Measurements from ENCODE around the gene EXOSC10.

Gene EXOSC10

DNA sequence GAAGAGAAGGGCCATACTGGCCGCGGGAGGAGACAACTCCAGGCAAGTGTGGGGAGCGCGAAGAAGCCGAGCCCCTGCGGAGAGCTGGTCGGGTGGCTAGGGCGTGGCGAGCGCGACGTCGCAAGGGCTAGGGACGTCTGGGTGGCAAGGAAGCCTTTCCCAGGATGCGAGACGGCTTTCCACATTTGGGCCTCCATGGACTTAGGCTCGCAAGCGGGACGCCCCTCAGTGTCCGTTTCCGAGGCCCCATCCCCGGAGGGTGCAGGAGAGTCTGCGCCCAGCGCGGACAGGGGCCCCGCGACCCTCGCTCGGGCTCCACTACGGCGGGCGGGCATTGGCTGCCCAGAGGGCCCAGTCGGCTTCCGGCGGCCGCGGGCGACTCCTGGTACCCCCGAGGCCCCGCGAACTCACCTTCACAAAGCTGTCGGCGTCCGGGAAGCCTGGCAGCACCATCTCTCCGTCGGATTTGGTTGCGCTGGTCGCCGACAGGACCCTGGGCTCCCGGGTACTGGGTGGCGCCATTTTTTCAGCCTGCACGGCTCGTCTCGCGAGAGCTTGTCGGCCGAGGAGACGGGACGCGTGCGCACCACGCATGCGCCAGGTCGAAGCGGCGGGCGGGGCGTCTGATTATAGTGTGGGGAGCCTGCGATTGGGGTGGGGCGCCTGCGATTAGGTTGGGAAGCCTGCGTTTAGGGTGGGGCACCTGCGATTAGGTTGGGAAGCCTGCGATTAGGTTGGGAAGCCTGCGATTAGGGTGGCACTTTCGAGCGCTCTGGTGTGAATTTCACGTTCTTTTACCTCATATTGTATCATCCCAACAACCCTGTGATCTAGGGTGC lies at the start of gene EXOSC10:
TSS of gene EXOSC10 (minus strand) at position 560 of the 839 bp plus-strand sequence. CDS start at position 522, 38 bp downstream.
- peaks cover 3 to 25% (median 13%) of the 10 kb centered on the region in 5 donors for H3K36me3 ChIP-seq (ENCODE audit: control insufficient read depth in 5 of 5, insufficient read depth in 5 of 5, low read length in 5 of 5)
- peak within 1 kb of the TSS; percentile 81 to 99 (median 97) for H3K9ac ChIP-seq (ENCODE audit: low read length in 5 of 5)
- H3K9me3 ChIP-seq (ENCODE audit: control insufficient read depth in 5 of 5, low read length in 5 of 5), result no peaks in the 10 kb centered on the region
- no peaks in the 10 kb centered on the region for H3K27me3 ChIP-seq (ENCODE audit: control insufficient read depth in 5 of 5, insufficient read depth in 4 of 5, low read length in 5 of 5)
- peak within 1 kb of the TSS; percentile 83 to 99 (median 97) for H3K4me3 ChIP-seq (ENCODE audit: low read depth in 1 of 5, low read length in 5 of 5)
- H3K4me1 ChIP-seq (ENCODE audit: control insufficient read depth in 5 of 5, insufficient read depth in 5 of 5, low read length in 5 of 5), result peaks cover 0 to 20% (median 15%) of the 10 kb centered on the region in 5 donors
- peak within 1 kb of the TSS; percentile 79 for H3K27ac ChIP-seq (ENCODE audit: low read depth, low read length)

GRCh38 chr1:11147197-11147770 lies 47.6 kb upstream of the EXOSC10 start:
- H3K9me3 ChIP-seq (ENCODE audit: control insufficient read depth in 5 of 5, low read length in 5 of 5), result no peaks in the 10 kb centered on the region
- H3K4me3 ChIP-seq (ENCODE audit: low read depth in 1 of 5, low read length in 5 of 5), result no peak overlapping the region
- H3K36me3 ChIP-seq (ENCODE audit: control insufficient read depth in 5 of 5, insufficient read depth in 5 of 5, low read length in 5 of 5), result peaks cover 25 to 89% (median 59%) of the 10 kb centered on the region in 5 donors
- H3K27me3 ChIP-seq (ENCODE audit: control insufficient read depth in 5 of 5, insufficient read depth in 4 of 5, low read length in 5 of 5), result no peaks in the 10 kb centered on the region
- no peak overlapping the region for H3K9ac ChIP-seq (ENCODE audit: low read length in 5 of 5)
- H3K27ac ChIP-seq (ENCODE audit: low read depth, low read length), result no peak overlapping the region
- peaks cover 0 to 13% (median 6%) of the 10 kb centered on the region in 5 donors for H3K4me1 ChIP-seq (ENCODE audit: control insufficient read depth in 5 of 5, insufficient read depth in 5 of 5, low read length in 5 of 5)

DNA sequence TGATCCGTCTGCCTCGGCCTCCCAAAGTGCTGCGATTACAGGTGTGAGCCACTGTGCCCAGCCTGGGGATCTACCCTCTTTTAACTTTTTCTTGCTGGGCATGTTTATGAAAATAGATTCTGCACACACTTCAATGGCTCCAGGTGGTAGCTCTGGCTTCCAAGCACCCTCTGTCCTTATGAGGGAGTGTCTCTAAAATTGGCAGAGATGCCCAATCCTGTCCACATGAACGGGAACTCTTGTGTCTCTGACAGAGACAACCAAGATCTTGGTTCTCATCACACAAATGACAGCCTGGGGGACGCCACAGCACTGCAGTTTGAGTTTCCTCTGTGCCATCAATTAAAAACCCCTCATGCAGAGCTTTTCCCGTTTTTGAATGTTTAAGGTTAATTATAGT lies 46.1 kb upstream of the EXOSC10 start:
- no peaks in the 10 kb centered on the region for H3K27me3 ChIP-seq (ENCODE audit: control insufficient read depth in 5 of 5, insufficient read depth in 4 of 5, low read length in 5 of 5)
- no peaks in the 10 kb centered on the region for H3K9me3 ChIP-seq (ENCODE audit: control insufficient read depth in 5 of 5, low read length in 5 of 5)
- peaks cover 25 to 77% (median 53%) of the 10 kb centered on the region in 5 donors for H3K36me3 ChIP-seq (ENCODE audit: control insufficient read depth in 5 of 5, insufficient read depth in 5 of 5, low read length in 5 of 5)
- no peak overlapping the region for H3K9ac ChIP-seq (ENCODE audit: low read length in 5 of 5)
- H3K27ac ChIP-seq (ENCODE audit: low read depth, low read length), result no peak overlapping the region
- H3K4me3 ChIP-seq (ENCODE audit: low read depth in 1 of 5, low read length in 5 of 5), result no peak overlapping the region
- H3K4me1 ChIP-seq (ENCODE audit: control insufficient read depth in 5 of 5, insufficient read depth in 5 of 5, low read length in 5 of 5), result peaks cover 0 to 13% (median 5%) of the 10 kb centered on the region in 5 donors

DNA sequence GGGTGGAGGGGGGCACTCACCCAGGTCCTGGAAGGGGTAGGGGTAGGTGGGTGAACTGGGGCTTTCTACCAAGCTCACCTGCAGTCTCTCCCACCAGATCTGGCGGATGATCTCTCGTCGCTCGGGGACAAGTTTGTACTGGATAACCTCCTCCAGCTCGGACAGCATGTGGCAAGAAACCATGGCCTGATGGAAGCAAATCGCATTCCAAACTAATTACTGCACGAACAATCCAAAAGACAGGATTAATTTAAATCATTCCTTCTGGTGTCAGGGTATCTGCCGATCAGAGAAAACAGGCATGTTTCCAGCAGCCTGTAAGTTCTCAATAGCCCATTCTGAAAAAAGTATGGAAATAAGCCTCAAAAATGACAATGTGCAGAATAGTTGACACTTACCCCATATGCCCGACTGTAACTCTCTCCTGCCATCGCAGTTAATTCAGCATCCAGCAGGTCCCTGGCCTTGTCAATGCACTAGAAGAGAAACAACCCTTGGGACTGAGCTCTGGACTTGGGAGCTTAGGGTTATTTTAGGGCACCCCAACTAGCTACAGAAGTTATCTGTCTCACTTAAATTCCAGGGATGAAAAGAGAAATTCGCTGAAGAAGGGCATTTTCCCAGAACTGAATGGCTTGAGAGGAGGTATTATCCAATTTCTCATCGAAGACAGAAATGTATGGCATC lies 45.0 kb upstream of the EXOSC10 start:
- H3K36me3 ChIP-seq (ENCODE audit: control insufficient read depth in 5 of 5, insufficient read depth in 5 of 5, low read length in 5 of 5), result peaks cover 25 to 81% (median 59%) of the 10 kb centered on the region in 5 donors
- no peak overlapping the region for H3K4me3 ChIP-seq (ENCODE audit: low read depth in 1 of 5, low read length in 5 of 5)
- no peaks in the 10 kb centered on the region for H3K27me3 ChIP-seq (ENCODE audit: control insufficient read depth in 5 of 5, insufficient read depth in 4 of 5, low read length in 5 of 5)
- peaks cover 0 to 13% (median 0%) of the 10 kb centered on the region in 5 donors for H3K4me1 ChIP-seq (ENCODE audit: control insufficient read depth in 5 of 5, insufficient read depth in 5 of 5, low read length in 5 of 5)
- no peak overlapping the region for H3K27ac ChIP-seq (ENCODE audit: low read depth, low read length)
- no peak overlapping the region for H3K9ac ChIP-seq (ENCODE audit: low read length in 5 of 5)
- H3K9me3 ChIP-seq (ENCODE audit: control insufficient read depth in 5 of 5, low read length in 5 of 5), result no peaks in the 10 kb centered on the region

GRCh38 chr1:11143907-11144306 lies 44.2 kb upstream of the EXOSC10 start:
- Histone ChIP-seq H3K9ac (ENCODE audit: low read length in 5 of 5) (no peak overlapping the region), H3K27ac (ENCODE audit: low read depth, low read length) (no peak overlapping the region), H3K36me3 (ENCODE audit: control insufficient read depth in 5 of 5, insufficient read depth in 5 of 5, low read length in 5 of 5) (peaks cover 21 to 80% (median 60%) of the 10 kb centered on the region in 5 donors), H3K4me3 (ENCODE audit: low read depth in 1 of 5, low read length in 5 of 5) (no peak overlapping the region), H3K9me3 (ENCODE audit: control insufficient read depth in 5 of 5, low read length in 5 of 5) (no peaks in the 10 kb centered on the region), H3K27me3 (ENCODE audit: control insufficient read depth in 5 of 5, insufficient read depth in 4 of 5, low read length in 5 of 5) (no peaks in the 10 kb centered on the region), H3K4me1 (ENCODE audit: control insufficient read depth in 5 of 5, insufficient read depth in 5 of 5, low read length in 5 of 5) (peaks cover 0 to 13% (median 0%) of the 10 kb centered on the region in 5 donors)

DNA sequence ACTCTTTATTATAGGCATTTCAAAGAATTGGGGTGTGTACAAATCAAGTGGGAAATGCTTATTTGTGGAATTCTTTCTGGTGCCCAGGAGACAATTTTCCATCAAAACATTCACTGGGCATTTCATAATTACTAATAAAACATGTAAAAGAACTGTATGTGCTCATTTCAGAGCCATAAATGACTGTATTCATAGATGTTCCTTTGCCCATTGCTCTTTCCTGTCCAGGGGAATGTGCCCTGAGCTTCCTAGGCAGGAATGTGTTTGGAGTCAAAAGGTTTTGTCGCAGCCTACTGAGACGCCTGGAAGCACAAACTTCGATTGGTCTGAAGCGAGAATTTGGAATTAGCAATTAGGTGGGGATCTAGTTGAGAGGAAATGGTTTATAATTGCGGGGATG lies 43.7 kb upstream of the EXOSC10 start:
- Histone ChIP-seq H3K27ac (ENCODE audit: low read depth, low read length) (no peak overlapping the region), H3K36me3 (ENCODE audit: control insufficient read depth in 5 of 5, insufficient read depth in 5 of 5, low read length in 5 of 5) (peaks cover 26 to 81% (median 63%) of the 10 kb centered on the region in 5 donors), H3K9ac (ENCODE audit: low read length in 5 of 5) (no peak overlapping the region), H3K4me1 (ENCODE audit: control insufficient read depth in 5 of 5, insufficient read depth in 5 of 5, low read length in 5 of 5) (peaks cover 0 to 13% (median 0%) of the 10 kb centered on the region in 5 donors), H3K4me3 (ENCODE audit: low read depth in 1 of 5, low read length in 5 of 5) (no peak overlapping the region), H3K27me3 (ENCODE audit: control insufficient read depth in 5 of 5, insufficient read depth in 4 of 5, low read length in 5 of 5) (no peaks in the 10 kb centered on the region), H3K9me3 (ENCODE audit: control insufficient read depth in 5 of 5, low read length in 5 of 5) (no peaks in the 10 kb centered on the region)

GRCh38 chr1:11142618-11143391 lies 43.1 kb upstream of the EXOSC10 start:
- peaks cover 0 to 13% (median 0%) of the 10 kb centered on the region in 5 donors for H3K4me1 ChIP-seq (ENCODE audit: control insufficient read depth in 5 of 5, insufficient read depth in 5 of 5, low read length in 5 of 5)
- no peaks in the 10 kb centered on the region for H3K27me3 ChIP-seq (ENCODE audit: control insufficient read depth in 5 of 5, insufficient read depth in 4 of 5, low read length in 5 of 5)
- no peak overlapping the region for H3K4me3 ChIP-seq (ENCODE audit: low read depth in 1 of 5, low read length in 5 of 5)
- H3K9me3 ChIP-seq (ENCODE audit: control insufficient read depth in 5 of 5, low read length in 5 of 5), result no peaks in the 10 kb centered on the region
- H3K27ac ChIP-seq (ENCODE audit: low read depth, low read length), result no peak overlapping the region
- H3K9ac ChIP-seq (ENCODE audit: low read length in 5 of 5), result no peak overlapping the region
- peaks cover 31 to 81% (median 67%) of the 10 kb centered on the region in 5 donors for H3K36me3 ChIP-seq (ENCODE audit: control insufficient read depth in 5 of 5, insufficient read depth in 5 of 5, low read length in 5 of 5)

DNA sequence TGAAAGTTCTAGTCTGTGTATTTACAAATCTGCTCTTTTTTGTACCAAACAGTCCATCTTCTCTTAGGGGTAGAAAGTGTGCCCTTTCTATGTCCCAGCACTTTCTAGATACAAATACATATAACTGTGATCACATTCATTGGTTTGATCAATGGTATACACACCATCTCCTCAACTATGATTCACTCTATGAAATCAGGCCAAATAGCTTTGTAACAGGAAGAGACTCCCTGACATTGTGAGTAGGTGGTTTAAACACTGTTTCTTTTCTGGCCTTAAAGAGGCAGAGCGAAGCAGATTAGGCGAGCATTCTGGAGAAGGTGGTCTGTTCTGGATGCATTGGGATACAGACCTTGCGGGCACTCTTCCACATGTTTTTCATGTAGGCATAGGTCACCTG lies 39.3 kb upstream of the EXOSC10 start:
- no peak overlapping the region for H3K4me3 ChIP-seq (ENCODE audit: low read depth in 1 of 5, low read length in 5 of 5)
- H3K27ac ChIP-seq (ENCODE audit: low read depth, low read length), result no peak overlapping the region
- H3K9me3 ChIP-seq (ENCODE audit: control insufficient read depth in 5 of 5, low read length in 5 of 5), result no peaks in the 10 kb centered on the region
- no peak overlapping the region for H3K9ac ChIP-seq (ENCODE audit: low read length in 5 of 5)
- H3K4me1 ChIP-seq (ENCODE audit: control insufficient read depth in 5 of 5, insufficient read depth in 5 of 5, low read length in 5 of 5), result peaks cover 0 to 11% (median 0%) of the 10 kb centered on the region in 5 donors
- peaks cover 24 to 67% (median 57%) of the 10 kb centered on the region in 5 donors for H3K36me3 ChIP-seq (ENCODE audit: control insufficient read depth in 5 of 5, insufficient read depth in 5 of 5, low read length in 5 of 5)
- H3K27me3 ChIP-seq (ENCODE audit: control insufficient read depth in 5 of 5, insufficient read depth in 4 of 5, low read length in 5 of 5), result no peaks in the 10 kb centered on the region

DNA sequence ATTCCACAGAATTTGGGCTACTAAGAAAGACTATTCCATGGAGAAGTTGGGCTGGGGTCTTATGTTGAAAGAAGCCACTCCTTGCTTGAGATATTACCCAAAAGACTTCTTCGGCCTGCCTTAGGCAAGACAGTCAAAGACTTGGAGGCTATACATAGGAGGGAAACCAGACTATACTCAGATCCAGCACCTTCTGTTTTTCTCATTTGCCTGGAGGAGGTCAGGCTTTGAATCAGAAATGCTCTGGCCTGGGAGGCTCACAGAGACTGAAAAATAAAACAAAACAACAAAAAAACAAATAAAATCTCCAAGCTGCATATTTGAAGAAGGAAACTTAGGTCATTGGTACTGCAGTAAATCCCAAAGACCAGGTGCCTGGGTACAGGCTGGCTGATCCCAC lies 38.4 kb upstream of the EXOSC10 start:
- H3K4me3 ChIP-seq (ENCODE audit: low read depth in 1 of 5, low read length in 5 of 5), result no peak overlapping the region
- H3K36me3 ChIP-seq (ENCODE audit: control insufficient read depth in 5 of 5, insufficient read depth in 5 of 5, low read length in 5 of 5), result peaks cover 25 to 67% (median 56%) of the 10 kb centered on the region in 5 donors
- no peaks in the 10 kb centered on the region for H3K9me3 ChIP-seq (ENCODE audit: control insufficient read depth in 5 of 5, low read length in 5 of 5)
- no peaks in the 10 kb centered on the region for H3K27me3 ChIP-seq (ENCODE audit: control insufficient read depth in 5 of 5, insufficient read depth in 4 of 5, low read length in 5 of 5)
- no peak overlapping the region for H3K9ac ChIP-seq (ENCODE audit: low read length in 5 of 5)
- H3K4me1 ChIP-seq (ENCODE audit: control insufficient read depth in 5 of 5, insufficient read depth in 5 of 5, low read length in 5 of 5), result peaks cover 0 to 11% (median 0%) of the 10 kb centered on the region in 5 donors
- H3K27ac ChIP-seq (ENCODE audit: low read depth, low read length), result no peak overlapping the region

All from subcutaneous abdominal adipose tissue (tissue), 5 donors.